GM04503 (cell line): ENCODE measurements around the gene CD19.

Experiments used
- DNase-seq: peaks from one replicate; pipeline ENCODE4 v3.0.0-alpha.2; 2012; ENCODE audit warnings: low read depth

The CD19 gene

DNA sequence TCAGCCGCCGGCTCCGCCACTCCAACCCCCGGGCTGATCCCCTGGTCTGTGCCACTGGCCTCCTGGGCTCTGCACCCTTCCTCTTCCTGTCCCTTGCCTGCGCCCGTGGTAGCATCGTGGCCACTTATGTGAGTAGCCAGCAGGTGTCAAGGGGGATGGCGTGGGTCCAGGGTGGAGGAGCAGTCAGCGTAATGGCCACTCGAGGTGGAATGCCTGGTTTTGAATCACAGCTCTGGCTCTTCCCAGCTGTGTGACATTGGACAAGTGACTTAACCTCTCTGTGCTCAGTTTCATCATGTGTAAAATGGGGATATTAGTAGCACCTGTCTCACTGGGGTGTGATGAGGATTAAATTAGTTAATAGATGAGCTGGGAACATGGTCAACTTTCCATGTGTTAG is 50.6 kb downstream of the CD19 start:
- DNase-seq = no peak

DNA sequence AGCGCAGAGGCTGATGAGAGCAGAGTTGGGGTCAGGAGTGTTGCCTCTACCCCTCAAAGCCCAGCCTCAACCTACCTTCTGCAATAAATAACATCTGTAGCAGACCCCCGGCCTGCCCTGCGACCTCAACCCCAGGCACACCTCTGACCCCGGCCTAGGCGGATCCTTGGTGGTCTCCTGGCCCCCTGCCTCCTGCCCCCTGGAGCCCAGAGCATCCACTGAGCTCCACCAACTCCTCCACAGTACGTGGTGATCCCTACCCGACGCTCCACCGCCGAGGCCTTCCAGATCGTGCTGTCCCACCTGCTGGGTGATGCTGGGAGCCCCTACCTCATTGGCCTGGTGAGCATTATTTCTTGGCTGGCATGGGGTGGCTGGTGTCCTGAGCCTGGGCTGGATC is 51.2 kb downstream of the CD19 start:
- no peak for DNase-seq

DNA sequence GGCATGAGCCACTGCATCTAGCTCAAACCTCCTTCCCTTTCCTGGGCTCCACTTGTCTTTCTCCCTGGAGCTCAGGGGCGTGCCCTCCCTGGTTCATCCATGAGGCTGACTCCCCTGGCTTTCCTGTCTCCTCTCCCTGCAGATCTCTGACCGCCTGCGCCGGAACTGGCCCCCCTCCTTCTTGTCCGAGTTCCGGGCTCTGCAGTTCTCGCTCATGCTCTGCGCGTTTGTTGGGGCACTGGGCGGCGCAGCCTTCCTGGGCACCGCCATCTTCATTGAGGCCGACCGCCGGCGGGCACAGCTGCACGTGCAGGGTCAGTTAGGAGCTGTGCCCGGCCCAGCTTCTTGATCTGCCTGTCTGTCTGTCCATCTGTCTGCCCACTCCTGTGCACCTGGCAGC is 51.9 kb downstream of the CD19 start:
- DNase-seq = no peak

DNA sequence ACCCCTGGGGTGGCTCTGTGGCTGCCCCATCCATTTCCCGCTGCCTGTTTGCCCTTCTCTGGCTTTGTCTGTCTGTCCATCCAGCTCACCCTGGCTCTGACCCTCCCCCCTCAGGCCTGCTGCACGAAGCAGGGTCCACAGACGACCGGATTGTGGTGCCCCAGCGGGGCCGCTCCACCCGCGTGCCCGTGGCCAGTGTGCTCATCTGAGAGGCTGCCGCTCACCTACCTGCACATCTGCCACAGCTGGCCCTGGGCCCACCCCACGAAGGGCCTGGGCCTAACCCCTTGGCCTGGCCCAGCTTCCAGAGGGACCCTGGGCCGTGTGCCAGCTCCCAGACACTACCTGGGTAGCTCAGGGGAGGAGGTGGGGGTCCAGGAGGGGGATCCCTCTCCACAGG is 52.3 kb downstream of the CD19 start:
- DNase-seq = no peak

DNA sequence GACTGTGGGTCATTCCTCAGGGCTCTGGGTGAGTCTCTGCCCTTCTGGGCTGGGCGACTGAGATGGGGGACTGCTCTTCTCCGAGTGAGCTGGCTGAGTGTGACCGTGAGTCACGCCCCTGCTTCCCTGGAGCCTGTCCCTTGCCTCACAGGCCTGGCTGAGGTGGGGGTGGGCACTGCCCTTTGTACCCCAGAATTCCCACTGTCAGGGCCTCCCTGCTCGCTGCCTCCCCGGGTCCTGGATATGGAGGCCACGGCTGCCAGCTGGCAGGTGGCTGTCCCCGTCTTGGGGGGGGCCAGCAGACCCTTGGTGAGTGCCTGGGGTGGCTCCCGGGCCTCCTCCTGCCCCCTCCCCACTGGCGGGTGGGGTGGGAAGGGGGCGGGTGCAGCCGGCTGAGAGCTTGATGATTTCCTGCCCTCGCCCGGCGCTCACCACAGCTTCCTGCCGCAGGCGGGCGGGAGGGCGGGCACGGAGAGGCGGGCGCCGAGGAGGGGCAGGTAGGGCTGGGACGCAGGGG is 52.9 kb downstream of the CD19 start, which contains the start of gene LAT:
Gene LAT (plus strand): TSS at position 434 of the 517 bp plus-strand sequence. CDS start 366 bp downstream, outside the sequence.
- DNase-seq = no peak

DNA sequence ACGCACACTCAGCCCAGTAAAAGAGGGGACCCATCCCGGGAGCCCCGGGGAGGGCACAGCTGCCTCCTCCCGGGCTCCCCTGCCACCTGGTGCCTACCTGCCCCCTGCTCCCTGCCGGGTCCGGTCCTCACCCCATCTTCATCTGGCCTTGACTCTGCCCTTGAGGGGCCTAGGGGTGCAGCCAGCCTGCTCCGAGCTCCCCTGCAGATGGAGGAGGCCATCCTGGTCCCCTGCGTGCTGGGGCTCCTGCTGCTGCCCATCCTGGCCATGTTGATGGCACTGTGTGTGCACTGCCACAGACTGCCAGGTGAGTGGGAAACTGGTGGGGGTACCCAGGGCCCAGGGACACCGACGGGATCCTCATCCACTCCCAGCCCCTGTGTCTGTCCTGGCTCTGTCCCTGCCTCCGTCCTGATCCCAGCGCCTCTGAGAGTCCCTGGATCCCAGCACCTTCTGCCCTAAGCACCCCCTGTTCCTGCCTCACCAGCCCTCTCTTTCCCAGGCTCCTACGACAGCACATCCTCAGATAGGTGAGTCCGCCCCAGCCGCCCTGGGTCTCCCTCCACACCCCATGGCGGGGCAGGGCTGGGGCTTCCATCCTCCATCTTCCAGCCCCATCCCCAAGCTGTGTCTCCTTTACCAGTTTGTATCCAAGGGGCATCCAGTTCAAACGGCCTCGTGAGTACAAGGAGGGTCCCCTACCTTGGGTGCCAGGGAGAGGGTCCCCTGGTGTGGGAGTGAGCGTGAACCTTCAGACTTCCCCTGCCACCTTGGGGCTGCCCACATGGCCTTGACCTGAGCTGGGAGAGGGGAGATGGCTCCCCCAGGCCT is 53.7 kb downstream of the CD19 start:
- DNase-seq = no peak

DNA sequence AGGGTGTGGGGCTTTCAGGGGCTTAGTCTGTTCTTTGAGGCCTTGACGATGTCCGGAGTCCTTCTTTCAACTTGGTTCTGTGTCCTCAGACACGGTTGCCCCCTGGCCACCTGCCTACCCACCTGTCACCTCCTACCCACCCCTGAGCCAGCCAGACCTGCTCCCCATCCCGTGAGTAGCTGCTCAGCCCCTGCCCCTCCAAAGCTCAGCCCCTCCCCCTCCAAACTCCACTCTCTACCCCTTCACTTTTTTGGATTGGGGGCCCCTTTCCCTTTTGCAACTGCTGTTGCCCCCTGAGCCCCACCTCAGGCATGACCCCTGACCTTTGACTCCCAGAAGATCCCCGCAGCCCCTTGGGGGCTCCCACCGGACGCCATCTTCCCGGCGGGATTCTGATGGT is 54.3 kb downstream of the CD19 start:
- no peak for DNase-seq

DNA sequence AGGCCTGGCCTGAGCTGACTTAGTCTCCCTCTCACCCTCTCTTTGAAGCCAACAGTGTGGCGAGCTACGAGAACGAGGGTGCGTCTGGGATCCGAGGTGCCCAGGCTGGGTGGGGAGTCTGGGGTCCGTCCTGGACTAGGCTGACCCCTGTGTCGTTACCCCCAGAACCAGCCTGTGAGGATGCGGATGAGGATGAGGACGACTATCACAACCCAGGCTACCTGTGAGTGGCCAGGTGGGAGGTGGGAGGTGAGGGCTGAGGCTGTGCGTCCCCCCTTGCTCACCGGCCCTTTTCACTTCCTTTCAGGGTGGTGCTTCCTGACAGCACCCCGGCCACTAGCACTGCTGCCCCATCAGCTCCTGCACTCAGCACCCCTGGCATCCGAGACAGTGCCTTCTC is 54.7 kb downstream of the CD19 start:
- no peak for DNase-seq

DNA sequence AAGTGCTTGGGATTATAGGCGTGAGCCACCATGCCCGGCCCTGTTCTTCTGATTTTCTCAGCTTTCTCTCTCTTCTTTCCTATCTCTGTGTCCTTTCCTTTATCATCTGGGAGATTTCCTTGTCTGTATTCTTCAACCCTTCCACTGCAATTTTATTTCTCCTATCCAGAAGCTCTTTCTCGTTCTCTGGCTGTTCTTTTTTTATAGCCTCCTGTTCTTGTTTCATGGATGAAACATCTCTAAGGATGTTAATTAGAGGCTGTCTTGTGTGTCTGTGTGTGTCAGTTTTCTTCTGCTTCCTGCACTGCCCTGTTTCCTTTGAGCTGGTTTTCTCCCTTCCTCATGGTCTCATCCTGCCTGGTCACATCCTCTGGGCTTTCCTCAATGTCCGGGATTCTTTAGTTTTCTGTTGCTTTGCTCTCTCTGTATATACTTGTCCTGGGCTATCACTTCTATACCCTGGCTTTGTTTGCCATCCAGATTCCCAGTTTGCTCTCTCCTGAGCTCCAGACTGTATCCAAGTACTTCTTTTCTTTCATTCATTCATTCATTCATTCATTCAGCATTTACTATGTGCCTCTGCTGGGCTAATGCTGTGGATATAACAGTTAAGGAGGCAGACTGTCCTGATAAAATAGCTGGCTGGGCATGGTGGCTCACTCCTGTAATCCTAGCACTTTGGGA is 55.5 kb downstream of the CD19 start:
- DNase-seq = no peak
